ENCODE results near the gene EFCAB8.
"Not testable (repeated sequence)": the region's sequence is repeated elsewhere in the genome, so short reads cannot be mapped to it uniquely, and the experiment has no call there.

The EFCAB8 gene

GRCh38 chr20:32917191-32917950, 58.6 kb downstream of the EFCAB8 start:
- DNase-seq: no peak

- DNase-seq: no peak
Observed at GRCh38 chr20:32918296-32918695, 59.6 kb downstream of the EFCAB8 start.

GRCh38 chr20:32918751-32919150, 60.0 kb downstream of the EFCAB8 start:
- no peak for DNase-seq

- no peak for DNase-seq
Observed at GRCh38 chr20:32920066-32920465, 61.3 kb downstream of the EFCAB8 start.

- DNase-seq: no peak
Observed at GRCh38 chr20:32920530-32921298, 62.0 kb downstream of the EFCAB8 start.

- DNase-seq: no peak
Observed at GRCh38 chr20:32922466-32922865, 63.7 kb downstream of the EFCAB8 start.

GRCh38 chr20:32924781-32925180, 66.1 kb downstream of the EFCAB8 start:
- DNase-seq: no peak

GRCh38 chr20:32925481-32926196, 66.9 kb downstream of the EFCAB8 start:
- DNase-seq: no peak

GRCh38 chr20:32929162-32929561, 70.4 kb downstream of the EFCAB8 start:
- no peak for DNase-seq

GRCh38 chr20:32930181-32930580, 71.5 kb downstream of the EFCAB8 start:
- no peak for DNase-seq

GRCh38 chr20:32930701-32931100, 72.0 kb downstream of the EFCAB8 start:
- DNase-seq: no peak

GRCh38 chr20:32934580-32934979, 75.9 kb downstream of the EFCAB8 start:
- no peak for DNase-seq

GRCh38 chr20:32941155-32941885, 82.6 kb downstream of the EFCAB8 start:
- DNase-seq: no peak

GRCh38 chr20:32943490-32944052, 84.8 kb downstream of the EFCAB8 start:
- DNase-seq: no peak

- DNase-seq: no peak
Observed at GRCh38 chr20:32945710-32946221, 87.0 kb downstream of the EFCAB8 start.

- DNase-seq: no peak
Observed at GRCh38 chr20:32946629-32947028, 87.9 kb downstream of the EFCAB8 start.

- DNase-seq: not testable (repeated sequence)
Observed at GRCh38 chr20:32950539-32950938, 91.8 kb downstream of the EFCAB8 start.

GRCh38 chr20:32957459-32957858, 98.7 kb downstream of the EFCAB8 start:
- DNase-seq: no peak

- no peak for DNase-seq
Observed at GRCh38 chr20:32958574-32958973, 99.9 kb downstream of the EFCAB8 start.

- no peak for DNase-seq
Observed at GRCh38 chr20:32959351-32960221, 100.9 kb downstream of the EFCAB8 start.

- no peak for DNase-seq
Observed at GRCh38 chr20:32960222-32960518, 101.4 kb downstream of the EFCAB8 start.
